ENCODE results near the gene MS4A10.

The MS4A10 gene

GRCh38 chr11:60825118-60825517, 40.0 kb downstream of the MS4A10 start:
- TF ChIP-seq CTCF (conservative IDR thresholded peaks at IDR 0.05; ENCODE audit: low read depth, low read length): no peak
- H3K4me3 ChIP-seq (ENCODE audit: low read depth, low read length): no peak overlapping the region
- no peak for DNase-seq (ENCODE audit: low read depth)

- H3K4me3 ChIP-seq (ENCODE audit: low read depth, low read length): no peak overlapping the region
- no peak for TF ChIP-seq CTCF (conservative IDR thresholded peaks at IDR 0.05; ENCODE audit: low read depth, low read length)
- DNase-seq (ENCODE audit: low read depth): no peak
These were observed 40.7 kb downstream of the MS4A10 start for GRCh38 chr11:60825790-60826189.

GRCh38 chr11:60830478-60831142, 45.5 kb downstream of the MS4A10 start:
- no peak for TF ChIP-seq CTCF (conservative IDR thresholded peaks at IDR 0.05; ENCODE audit: low read depth, low read length)
- no peak for DNase-seq (ENCODE audit: low read depth)
- H3K4me3 ChIP-seq (ENCODE audit: low read depth, low read length): no peak overlapping the region

GRCh38 chr11:60831143-60831500, 46.0 kb downstream of the MS4A10 start:
- peak; percentile 84 for DNase-seq (ENCODE audit: low read depth)
- H3K4me3 ChIP-seq (ENCODE audit: low read depth, low read length): no peak overlapping the region
- TF ChIP-seq CTCF (conservative IDR thresholded peaks at IDR 0.05; ENCODE audit: low read depth, low read length): peak; percentile 96

- TF ChIP-seq CTCF (conservative IDR thresholded peaks at IDR 0.05; ENCODE audit: low read depth, low read length): no peak
- no peak overlapping the region for H3K4me3 ChIP-seq (ENCODE audit: low read depth, low read length)
- no peak for DNase-seq (ENCODE audit: low read depth)
These were observed 46.5 kb downstream of the MS4A10 start for GRCh38 chr11:60831501-60832079.

GRCh38 chr11:60834742-60835533, 49.8 kb downstream of the MS4A10 start:
- TF ChIP-seq CTCF (conservative IDR thresholded peaks at IDR 0.05; ENCODE audit: low read depth, low read length): no peak
- DNase-seq (ENCODE audit: low read depth): no peak

More at GRCh38 chr11:60834742-60835533, 49.8 kb downstream of the MS4A10 start:
- H3K4me3 ChIP-seq (ENCODE audit: low read depth, low read length): no peak overlapping the region

Measured in choroid plexus epithelial cell (primary cell).